Central memory CD4-positive, alpha-beta T cell (primary cell): ENCODE data around the gene ADSL.

Source experiments
- DNase-seq: peaks from one replicate; pipeline ENCODE4 v3.0.0; 2022

ADSL gene

GRCh38 chr22:40328546-40329456, 17.5 kb upstream of the ADSL start:
- DNase-seq: no peak

- no peak for DNase-seq
Measured at GRCh38 chr22:40329466-40329865, 16.8 kb upstream of the ADSL start.

GRCh38 chr22:40330086-40330485, 16.2 kb upstream of the ADSL start:
- DNase-seq: no peak

GRCh38 chr22:40330615-40331014, 15.7 kb upstream of the ADSL start:
- no peak for DNase-seq

GRCh38 chr22:40331706-40332105, 14.6 kb upstream of the ADSL start:
- no peak for DNase-seq

DNA sequence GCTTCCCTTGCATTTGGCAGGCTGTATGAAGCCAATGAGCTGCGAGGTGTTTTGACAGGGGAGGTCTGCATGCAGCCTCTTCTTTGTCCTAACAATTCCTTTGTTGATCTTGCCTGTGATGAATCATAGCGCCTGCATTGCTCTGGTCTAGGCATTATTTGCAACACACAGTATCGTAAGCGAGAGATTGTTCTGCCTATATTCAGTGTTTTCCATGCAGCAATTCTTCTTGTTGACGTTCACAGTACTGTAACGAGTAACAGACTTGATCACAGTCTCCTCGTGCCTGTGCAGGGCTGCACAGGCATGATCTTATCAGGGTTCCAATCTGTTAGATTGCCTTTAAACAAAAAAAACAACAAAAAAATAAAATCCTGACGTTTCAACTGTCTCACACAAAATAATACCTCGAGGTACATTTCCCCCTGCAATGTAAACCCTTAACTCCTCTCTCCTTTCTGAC, 13.9 kb upstream of the ADSL start:
- DNase-seq: peak; percentile 26

DNA sequence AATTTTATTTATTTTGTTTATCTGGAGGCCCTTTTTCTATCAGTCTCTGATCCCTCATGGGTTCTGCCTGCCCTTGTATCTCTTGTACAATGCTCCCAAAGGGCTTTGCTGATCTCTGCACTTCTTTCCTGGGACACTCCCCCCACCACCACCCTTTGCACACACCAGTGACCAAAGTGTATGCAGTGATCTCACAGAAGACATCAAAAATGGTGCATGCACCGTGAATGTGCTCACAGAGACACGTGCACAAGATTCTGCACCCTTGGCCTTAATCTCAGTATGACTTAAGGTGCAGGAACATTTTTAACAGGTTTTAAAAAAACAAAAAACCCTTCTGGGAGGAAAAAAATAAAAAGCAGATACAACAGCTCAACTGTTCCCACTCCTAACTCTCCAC, 12.2 kb upstream of the ADSL start:
- DNase-seq: no peak

DNA sequence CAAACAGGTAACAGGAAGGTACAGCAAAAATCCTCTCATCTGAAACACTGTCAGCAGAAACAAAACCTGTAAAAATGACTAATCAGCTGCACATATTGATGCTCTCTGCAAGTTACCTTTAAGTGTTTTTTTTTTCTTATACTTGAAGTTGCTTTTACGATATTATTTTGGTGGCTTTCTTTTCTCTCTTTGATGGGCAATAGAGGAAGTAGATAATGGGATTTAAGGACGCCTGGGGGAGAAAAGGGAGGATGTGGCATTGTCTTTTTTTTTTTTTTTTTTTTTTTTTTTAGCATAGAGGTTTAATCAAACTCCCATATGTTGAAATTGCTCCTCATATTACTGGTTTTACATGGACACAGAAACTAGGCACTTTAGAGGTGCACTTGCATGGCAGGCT, 11.4 kb upstream of the ADSL start:
- peak; percentile 78 for DNase-seq

DNA sequence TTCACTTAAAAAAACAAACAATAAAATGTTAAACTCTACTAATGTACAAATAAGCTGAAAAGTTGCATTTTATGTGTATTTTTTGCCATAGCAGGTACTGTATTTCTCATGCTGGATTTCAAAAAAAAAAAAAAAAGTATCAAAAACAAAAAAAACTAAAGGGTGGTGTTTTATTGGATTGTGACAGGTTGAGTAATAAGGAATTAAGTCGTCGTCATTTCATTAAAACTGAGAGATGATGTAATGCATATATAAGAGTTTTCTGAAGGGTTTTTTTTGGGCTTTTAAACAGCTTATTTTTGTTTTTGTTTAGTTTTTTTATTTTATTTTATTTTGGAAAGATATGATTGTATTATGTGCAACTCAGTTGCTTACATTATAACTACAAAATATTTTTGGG, 10.9 kb upstream of the ADSL start:
- DNase-seq: no peak

DNA sequence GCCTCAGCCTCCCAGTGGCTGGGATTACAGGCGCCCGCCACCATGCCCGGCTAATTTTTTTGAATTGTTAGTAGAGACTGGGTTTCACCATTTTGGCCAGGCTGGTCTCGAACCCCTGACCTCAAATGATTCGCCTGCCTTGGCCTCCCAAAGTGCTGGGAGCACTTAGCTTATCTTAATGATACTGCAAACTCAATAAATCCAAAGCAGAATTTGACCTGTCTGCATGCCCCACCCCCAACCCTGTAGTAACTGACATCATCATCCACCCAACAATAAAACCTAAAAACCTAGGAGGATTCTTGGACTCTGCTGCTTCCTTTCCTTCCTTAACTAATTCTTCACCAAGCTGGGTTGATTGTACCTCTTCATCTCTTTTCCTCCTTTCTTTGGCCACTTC, 6.3 kb upstream of the ADSL start:
- DNase-seq: no peak

GRCh38 chr22:40341604-40342003, 4.7 kb upstream of the ADSL start:
- no peak for DNase-seq

DNA sequence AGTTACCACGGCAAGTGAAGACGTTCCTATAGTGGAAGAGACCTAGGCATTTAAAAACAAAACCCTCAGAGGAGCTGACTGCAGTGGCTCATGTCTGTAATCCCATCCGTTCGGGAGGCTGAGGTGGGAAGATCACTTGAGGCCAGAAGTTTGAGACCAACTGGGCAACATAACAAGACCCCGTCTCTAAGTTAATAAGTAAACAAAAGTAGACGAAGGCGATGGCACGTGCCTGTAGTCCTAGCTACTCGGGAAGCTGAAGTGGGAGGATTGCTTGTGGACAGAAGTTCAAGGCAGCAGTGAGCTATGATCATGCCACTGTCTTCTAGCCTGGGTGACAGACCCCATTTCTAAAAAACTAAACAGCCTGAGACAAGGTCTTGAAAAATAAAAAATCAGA, 3.8 kb upstream of the ADSL start:
- DNase-seq: no peak

- no peak for DNase-seq
Measured at GRCh38 chr22:40345271-40345670, 1.0 kb upstream of the ADSL start.

GRCh38 chr22:40345815-40346184, 500 bp upstream of the ADSL start:
- DNase-seq: peak; percentile 56

DNA sequence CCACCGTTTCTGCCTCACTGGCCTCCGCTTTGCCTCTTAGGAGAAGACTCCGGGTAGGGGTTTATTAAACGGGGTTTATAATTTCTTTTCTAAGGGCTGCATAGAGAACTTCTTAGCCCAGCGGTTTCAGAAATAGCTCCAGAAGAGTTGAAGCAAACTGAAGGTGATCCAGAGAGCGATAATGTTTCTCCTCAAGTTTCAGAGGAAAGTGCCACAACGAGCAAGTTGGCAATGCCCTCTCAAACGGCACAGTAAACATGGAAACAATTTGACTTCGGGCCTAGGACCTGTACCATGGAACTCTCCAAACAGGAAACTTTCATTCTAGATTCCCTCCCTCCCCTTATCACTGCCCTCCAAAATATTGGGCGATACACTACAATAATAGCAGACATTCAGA, 1.0 kb downstream of the ADSL start:
- no peak for DNase-seq

GRCh38 chr22:40348025-40348658, 1.8 kb downstream of the ADSL start:
- peak; percentile 62 for DNase-seq

- no peak for DNase-seq
Measured at GRCh38 chr22:40352763-40353162, 6.5 kb downstream of the ADSL start.

GRCh38 chr22:40361100-40361499, 14.8 kb downstream of the ADSL start:
- DNase-seq: no peak

DNA sequence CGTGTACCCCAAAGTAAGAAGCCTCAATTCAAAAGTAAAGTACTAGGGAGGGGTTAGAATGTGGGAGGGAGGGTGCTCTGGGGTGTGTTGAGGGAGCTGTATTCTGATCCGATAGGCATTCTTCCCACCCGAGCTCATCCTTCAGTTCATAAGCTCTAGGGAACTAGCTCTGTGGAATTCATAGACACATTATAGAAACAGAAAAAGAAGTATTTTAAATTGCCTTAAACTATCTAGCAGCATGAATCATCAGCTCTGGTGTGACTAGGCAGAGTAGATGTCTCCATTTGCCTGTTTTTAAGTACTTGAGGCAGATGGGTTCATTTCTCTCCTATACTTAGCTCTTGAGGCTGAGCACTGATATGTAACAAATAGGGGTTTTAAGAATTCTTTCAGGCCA, 16.8 kb downstream of the ADSL start:
- no peak for DNase-seq

DNA sequence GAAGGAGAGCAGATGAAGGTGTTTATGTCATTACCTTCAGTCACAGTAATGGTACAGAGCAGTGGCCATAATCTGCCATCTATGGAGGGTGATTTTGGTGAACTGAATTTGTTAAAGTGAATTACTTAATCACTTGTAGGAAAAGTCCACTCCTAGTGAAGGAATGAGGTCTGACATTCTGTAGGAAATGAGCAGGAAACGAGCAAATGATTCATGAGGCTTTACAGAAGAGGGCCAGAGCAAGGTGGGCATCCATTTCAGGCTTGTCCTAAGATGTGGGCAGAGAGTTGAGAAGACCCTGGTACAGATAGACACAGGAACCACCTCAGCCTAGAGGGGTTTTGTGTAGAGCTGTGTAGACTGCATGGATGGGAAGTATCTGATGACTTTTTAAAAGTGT, 18.1 kb downstream of the ADSL start:
- DNase-seq: no peak

DNA sequence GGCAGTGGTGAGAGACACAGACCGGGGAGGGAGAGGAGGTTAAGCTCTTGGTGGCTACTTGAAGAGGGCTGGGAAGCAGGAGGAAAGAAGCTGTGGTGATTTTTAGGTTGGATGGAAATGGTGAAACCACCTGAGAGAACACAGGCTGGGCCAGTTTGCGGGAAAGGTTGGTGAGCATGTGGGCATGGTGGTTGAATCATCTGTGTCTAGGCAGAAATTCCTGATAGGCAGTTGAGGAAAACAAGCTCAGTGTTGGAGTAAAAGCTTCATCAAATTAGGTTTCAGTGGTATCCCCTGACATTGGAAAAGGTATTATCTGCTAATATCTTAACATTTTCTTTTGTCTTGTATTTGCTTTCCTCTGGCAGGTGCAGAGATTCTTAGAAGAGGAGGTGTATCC, 19.8 kb downstream of the ADSL start:
- DNase-seq: no peak

GRCh38 chr22:40367342-40367741, 21.0 kb downstream of the ADSL start:
- no peak for DNase-seq

DNA sequence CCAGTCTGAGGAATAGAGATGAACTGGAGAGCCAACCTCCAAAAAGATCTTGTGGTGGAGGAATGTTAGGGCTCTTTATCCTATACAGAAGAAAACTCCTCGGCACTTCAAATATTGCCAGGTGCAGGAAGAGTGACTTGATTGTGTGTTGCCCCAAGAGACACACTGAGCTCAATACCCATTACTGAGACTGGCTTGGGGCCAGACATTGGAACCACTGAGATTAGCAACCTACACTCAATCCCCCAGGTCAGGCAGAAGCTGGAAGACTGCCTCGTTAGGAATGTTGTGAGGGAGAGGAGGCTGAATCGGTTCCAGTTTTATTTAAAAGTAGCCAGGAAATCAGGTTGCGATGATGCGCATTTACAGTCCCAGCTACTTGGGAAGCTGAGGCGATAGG, 21.7 kb downstream of the ADSL start:
- DNase-seq: no peak

GRCh38 chr22:40368836-40369235, 22.5 kb downstream of the ADSL start:
- no peak for DNase-seq
